Fibroblast of the aortic adventitia (primary cell): ENCODE data around the gene PGLYRP1. TPM values are rescaled to one million over a fixed set of nuclear protein-coding genes. Genes with fewer than 3 reads are reported as not detected.

Experiments
- DNase-seq: peaks from one replicate; pipeline ENCODE4 v3.0.0-alpha.2; 2010; ENCODE audit warnings: low read depth
- H3K4me3 ChIP-seq: 2 replicates; pipeline ENCODE4 v1.5.1; 2011; ENCODE audit warnings: low read depth, mild to moderate bottlenecking, control low read depth, low read length, moderate library complexity
- CTCF ChIP-seq: IDR thresholded peaks from 2 replicates; pipeline ENCODE4 v1.5.1; 2011; ENCODE audit warnings: mild to moderate bottlenecking, low read length, control low read depth, inconsistent platforms; ENCODE audit not compliant: insufficient read depth
- total RNA-seq: library from RNA; depleted of rRNA; stranded (reverse); fragments of >200 nt; gene quantifications from 2 replicates; pipeline ENCODE4 v1.2.3, GENCODE V29; 2012; ENCODE audit warnings: low replicate concordance

The PGLYRP1 gene
- total RNA-seq, 1 donor = not detected

- no peak overlapping the region for H3K4me3 ChIP-seq
- DNase-seq = no peak
- TF ChIP-seq CTCF = no peak
Observed at GRCh38 chr19:45978156-45978555, 44.7 kb downstream of the PGLYRP1 start.

GRCh38 chr19:45976178-45976577 lies 46.7 kb downstream of the PGLYRP1 start:
- no peak overlapping the region for H3K4me3 ChIP-seq
- TF ChIP-seq CTCF = no peak
- no peak for DNase-seq

- no peak for TF ChIP-seq CTCF
- H3K4me3 ChIP-seq = no peak overlapping the region
- no peak for DNase-seq
Observed at GRCh38 chr19:45975306-45976070, 47.4 kb downstream of the PGLYRP1 start.

- H3K4me3 ChIP-seq = peak within 1 kb of the TSS; percentile 75
- TF ChIP-seq CTCF = no peak
- DNase-seq = peak; percentile 77
Observed at GRCh38 chr19:45973553-45974338, 49.1 kb downstream of the PGLYRP1 start, which contains the start of gene NOVA2. Gene NOVA2 (minus strand): TSS chr19:45973865. CDS start chr19:45973351, 514 bp downstream.

GRCh38 chr19:45972947-45973540 lies 49.8 kb downstream of the PGLYRP1 start:
- TF ChIP-seq CTCF = no peak
- peak overlapping the region; percentile 60 for H3K4me3 ChIP-seq
- no peak for DNase-seq

GRCh38 chr19:45972081-45972946 lies 50.5 kb downstream of the PGLYRP1 start:
- TF ChIP-seq CTCF = no peak
- no peak for DNase-seq

More at GRCh38 chr19:45972081-45972946, 50.5 kb downstream of the PGLYRP1 start:
- peak overlapping the region; percentile 60 for H3K4me3 ChIP-seq
